GM21381 (cell line): ENCODE results near the gene ARL6IP4.

Source experiments
- ATAC-seq: cut with Tn5 transposase; IDR thresholded peaks from one replicate; pipeline ENCODE4 v1.9.1; 2021; ENCODE audit warnings: mild to moderate bottlenecking, moderate library complexity; ENCODE audit not compliant: unreplicated experiment

The ARL6IP4 gene

DNA sequence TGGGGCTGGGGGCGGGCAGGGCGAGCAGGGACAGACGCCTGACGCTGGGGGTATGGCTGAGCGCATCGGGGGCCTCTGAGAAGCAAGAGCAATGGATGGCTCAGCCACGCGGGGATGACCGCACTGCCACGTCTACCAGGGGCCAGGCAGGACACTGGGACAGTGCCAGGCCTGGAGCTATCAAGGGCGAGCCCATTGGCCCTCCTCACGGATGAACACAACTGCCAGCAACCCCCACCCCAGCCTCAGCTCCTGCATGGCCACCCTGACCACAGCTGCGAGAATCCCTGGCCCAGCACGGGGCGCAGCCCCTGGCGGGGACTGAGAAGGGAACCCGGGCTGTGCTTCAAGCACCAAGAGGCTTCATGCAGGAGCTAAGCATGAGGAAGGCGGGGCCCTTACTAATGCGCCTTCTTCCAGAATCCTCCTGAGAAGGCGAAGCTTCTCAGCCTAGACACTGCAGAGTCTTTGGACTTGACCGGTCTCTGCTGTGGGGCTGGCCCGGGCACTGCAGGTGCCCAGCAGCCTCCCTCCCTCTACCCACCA is 9.5 kb downstream of the ARL6IP4 start:
- no peak for ATAC-seq

DNA sequence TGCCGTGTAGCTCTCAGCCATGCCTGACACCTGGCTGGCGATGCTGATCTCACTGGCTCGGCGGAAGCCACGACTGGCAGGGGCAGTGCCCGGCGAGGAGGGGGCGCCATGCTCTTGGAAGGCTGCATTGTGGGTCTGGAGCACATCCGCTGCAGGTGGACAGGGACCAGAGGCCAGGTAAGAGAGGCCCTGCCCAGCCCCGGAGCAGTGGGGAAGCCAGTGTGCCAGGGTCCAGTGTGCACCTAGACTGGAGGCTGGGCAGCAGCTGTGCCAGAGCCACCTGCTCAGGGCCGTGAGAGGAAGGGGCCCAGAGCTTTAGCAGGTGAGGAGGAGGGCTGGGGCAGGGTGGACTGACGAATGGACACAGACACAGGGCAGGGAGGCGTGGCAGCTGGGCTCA is 10.1 kb downstream of the ARL6IP4 start:
- ATAC-seq = no peak

DNA sequence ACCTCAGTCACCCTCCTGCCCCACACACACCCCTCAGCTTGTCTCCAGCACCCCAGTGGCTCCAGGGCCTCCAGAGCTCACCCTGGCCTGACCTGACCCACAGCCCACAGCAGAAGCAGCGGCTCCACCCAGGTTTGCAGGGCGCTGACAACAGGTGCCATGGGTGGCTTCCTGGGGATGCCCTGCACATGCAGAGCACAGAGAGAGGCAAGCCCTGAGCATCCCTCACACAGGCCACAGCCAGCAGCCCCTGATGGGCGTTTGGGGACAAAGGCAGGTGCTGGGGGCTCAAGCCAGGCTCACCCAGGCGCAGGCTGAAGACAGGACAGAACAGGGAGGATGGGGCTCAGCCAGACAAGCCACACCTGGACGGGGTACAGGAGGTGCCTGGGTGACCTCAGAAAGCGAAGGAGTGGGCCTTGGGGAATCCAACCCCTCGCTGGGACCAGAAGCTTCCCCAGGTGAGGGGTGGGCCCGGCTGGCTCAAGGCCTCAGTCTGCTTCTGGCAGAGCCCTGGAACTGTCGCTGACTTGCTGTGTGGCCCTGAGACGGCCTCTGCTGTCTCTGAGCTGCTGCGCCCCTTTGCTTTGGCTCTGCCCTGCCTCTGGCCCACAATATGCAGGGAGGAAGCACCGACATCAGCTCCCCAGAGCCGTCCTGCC is 10.6 kb downstream of the ARL6IP4 start:
- ATAC-seq = no peak

DNA sequence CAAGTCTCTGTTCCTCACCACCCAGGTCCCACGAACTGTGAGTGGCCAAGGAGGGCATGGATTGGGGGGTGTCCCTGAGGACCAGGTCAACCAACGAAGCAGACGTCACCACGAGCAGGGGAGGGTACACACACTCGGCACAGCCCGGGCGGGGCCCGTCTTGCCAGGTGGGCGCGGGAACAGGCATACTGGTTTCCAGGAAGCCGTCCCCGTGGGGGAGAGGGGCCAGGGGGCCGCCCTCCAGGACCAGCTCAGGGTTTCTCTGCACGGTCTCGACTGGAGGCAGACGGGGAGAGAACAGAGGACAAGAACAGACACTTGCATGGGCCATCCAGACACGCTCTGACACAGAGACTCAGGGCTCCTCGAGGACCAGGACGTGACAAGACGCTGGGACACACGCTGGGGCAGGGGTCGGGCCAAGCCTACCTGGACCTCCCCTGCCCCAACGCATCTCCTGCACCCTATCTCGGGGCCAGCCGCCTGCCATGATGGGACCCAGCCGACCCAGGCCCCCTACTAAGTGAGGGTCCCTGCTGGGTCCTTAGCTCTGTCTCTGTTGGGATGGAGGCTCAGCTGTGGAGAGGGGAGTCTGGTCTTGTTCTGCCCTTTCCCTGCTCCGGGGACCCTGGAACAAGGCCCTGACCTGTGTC is 11.3 kb downstream of the ARL6IP4 start:
- ATAC-seq = no peak

DNA sequence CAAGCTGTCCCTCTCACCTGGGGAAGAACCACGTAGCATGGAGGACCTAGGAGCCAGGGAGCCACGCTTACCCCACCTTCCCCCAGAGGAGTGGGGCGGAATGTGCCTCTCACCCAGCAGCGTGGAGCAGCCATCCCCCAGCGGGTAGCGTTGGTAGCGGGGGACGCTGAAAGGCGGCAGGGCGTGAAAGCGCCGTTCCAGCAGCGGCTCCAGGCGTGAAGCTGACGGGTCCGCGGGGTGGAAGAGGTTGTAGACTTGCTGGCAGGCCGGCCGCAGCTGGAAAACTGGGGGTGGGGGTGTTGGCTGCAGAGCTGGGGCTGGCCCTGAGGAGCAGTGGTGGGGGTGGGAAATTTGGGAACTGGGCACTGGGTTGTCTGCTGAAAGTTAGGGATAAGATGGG is 11.9 kb downstream of the ARL6IP4 start:
- ATAC-seq = no peak

DNA sequence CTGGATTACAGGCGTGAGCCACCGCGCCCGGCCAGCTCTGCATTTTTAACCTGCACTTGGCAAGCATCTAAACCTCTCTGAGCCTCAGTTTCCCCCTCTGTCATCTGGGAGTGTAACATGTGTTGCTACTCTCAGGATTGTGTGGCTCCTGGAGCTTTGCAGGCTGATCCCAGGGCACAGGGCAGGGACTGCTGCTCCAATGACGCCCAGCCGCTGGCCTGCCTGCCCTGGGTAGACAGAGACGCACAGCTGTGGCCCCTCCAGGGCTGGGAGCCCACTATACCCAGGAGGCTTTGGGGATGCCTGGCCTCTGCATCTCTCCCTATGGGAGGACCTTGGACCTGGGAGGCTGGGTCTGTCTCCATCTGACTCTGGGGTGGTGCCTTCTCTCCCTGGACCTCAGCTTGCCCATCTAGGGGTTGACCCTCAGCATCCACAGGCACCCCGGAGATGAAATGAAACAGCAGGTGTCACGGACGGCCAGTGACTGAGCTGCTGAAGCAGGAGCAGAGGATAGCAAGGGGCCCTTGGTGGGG is 13.7 kb downstream of the ARL6IP4 start:
- ATAC-seq = no peak

DNA sequence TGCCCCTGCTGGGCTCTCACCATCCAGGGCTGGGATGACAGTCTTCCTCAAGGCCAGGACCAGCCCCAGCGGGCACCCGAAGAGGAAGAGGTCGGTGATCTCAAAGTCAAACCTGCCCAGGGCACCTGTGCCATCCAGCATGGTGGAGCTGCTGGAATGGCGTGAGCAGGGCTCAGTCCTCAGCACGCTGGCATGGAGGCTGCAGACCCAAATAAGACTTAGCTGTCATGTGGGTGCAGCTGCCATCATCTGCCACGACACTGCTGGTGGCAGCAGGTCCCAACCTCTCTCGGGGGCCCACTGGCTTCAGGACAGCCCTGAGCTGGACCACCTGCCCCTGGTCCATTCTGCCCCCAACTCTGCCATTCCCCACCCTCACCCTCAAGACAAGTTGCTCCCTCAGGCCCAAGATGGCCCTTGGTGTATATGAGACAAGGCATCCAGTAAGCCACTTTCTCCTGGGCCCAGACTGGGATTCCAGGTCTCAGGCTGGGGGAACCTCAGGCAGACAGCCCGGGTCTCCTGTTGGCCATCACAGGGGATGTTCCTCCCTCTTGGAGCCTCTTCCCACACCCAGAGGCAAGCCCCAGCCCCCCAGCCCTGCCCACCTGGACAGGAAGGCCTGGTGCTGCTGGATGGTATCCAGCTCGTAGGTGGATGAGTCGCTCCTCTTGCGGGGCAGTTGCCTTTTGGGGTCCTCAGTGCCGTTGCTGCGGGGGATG is 14.5 kb downstream of the ARL6IP4 start:
- ATAC-seq = no peak

DNA sequence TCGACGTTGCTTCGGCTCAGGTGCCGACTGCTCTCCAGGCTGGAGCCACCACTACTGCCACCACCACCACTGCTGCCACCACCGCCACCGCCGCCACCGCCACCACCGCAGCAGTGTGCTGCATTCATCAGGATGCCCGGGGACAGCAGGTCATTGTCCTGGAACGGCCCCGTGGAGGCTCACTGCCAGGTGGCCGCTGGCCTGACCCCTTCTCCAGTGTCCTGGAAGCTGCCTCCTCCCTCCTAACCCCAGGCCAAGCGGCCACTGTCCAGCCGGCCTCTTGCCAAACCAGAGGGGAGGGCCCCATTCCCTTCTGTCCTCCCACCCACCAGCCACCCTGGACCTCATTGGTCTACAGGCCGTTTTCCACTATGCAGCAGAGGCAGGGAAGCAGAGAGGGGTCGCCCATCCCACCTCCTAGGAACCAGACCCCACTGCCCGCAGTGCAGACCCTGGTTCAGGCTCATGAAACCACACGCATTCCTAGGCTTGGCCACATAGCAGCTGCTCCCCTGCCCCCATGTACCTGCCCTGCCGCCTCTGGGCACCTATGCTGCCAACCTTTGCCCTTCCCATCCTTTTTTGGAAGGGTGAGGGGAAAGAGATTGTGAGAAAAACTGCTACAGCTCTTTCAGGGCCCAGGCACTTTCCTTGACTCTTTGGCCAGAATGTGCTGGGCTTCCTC is 15.2 kb downstream of the ARL6IP4 start:
- no peak for ATAC-seq

DNA sequence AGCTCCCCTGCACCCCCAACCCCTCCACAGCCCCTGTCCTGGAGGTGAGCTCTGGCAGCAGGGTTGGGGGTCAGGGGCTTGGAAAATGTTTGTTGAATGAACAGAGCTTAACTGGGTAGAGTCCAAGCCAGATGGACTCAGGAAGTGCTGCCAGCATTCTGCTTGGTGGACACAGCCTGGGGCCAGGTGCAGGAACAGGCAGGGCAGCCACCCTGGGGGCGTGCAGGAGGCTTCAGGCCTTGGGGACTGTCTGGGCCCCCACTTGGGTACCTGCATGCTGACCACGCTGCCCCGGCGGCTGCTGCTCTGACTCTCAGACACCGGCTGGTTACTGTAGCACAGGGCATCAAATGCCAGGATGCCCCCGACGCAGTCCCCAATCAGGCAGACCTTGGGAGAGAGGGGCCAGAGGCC is 15.7 kb downstream of the ARL6IP4 start:
- ATAC-seq = no peak

DNA sequence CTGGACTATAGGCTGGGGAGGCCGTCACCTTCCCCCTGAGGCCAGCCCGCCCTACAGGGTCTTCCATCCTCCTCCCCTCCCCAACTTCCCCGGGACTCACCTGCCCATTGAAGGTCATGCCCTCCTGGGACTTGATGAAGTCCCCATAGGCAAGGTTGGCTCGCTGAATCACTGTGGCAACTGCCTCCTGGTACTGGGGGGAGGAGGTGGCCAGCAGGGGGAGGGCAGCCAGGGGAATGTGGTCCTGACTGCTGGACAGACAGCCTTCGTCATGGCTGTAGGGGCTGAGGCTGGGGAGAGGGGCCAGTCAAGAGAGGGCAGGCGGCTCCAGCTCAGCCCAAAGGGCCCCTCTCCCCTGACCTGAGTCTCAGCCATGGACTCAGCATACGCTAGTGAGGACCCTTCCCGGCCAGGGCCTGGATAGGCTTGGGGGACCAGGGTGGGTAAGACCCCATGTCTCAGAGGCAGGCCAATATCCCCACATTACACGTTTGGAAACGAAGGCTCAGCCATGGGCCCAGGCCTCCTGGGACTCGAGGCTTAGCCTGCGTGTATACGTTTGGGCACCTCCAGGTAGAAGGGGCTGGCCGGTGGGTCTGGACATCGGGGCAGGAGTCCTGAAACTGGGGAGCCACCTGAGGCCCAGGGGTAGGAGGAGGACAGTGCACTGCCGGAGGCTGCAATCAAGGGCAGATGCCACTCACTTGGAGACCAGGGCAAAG is 16.3 kb downstream of the ARL6IP4 start:
- no peak for ATAC-seq

DNA sequence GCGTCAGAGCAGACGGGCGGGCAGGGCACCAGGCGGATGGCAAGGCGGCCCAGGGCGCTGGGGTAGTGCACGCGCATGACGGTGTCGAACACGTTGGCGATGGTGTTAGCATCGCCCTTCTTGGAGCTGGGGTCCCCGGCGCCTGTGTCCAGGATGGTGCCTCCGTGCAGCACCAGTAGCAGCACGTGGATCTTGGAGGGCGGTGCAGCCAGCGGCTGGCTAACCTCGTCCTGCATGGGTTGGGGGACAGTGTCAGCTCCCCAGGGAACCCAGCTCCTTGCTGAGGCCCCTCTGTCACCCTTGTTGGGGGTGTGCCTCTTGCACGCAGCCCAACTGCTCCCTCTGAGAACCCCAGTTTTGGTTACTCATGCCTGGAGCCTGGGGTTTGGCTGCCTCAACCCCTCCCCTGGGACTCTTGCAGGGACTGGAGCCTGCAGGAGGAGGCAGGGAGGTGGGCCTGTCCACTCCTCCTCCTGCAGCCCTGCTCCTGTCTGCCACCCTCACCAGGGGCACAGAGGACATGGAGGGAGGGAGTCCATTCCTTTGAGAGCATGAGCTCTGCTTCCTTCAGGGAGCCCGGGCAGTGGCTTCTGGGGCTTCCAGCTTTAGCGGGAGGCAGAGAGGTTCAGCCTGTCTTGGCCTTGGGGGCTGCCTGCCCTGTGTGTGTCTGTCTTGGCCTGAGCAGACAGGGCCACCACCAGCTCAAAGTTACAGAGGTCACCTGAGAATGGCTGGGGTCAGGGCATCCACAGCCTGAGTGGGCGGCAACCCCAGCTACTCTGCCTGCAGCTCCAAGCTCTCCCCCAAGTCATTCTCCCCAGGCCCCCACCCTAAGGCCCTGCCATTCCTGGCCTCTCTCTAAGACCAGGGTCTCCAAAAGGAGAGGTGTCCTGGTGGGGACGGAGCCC is 17.1 kb downstream of the ARL6IP4 start:
- no peak for ATAC-seq

DNA sequence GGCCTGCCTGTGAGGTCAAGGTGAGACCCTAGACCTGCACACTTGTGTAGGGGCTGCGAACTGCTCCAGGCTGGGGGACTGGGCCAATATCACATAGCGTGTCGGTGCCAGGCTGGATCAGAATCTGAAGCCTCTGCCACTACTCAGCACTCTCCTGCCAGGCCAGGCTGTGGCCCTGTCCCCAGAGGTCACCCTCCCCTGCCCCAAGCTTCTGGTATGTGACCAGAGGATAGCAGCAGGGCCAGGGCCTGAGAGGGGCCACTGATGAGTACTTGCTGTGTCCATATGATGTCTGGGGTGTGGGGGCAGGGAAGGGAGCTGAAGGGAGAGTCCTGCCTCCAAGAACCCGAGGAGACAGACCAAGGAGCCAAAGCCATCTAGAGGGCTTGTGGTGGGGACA is 17.8 kb downstream of the ARL6IP4 start:
- ATAC-seq = no peak

DNA sequence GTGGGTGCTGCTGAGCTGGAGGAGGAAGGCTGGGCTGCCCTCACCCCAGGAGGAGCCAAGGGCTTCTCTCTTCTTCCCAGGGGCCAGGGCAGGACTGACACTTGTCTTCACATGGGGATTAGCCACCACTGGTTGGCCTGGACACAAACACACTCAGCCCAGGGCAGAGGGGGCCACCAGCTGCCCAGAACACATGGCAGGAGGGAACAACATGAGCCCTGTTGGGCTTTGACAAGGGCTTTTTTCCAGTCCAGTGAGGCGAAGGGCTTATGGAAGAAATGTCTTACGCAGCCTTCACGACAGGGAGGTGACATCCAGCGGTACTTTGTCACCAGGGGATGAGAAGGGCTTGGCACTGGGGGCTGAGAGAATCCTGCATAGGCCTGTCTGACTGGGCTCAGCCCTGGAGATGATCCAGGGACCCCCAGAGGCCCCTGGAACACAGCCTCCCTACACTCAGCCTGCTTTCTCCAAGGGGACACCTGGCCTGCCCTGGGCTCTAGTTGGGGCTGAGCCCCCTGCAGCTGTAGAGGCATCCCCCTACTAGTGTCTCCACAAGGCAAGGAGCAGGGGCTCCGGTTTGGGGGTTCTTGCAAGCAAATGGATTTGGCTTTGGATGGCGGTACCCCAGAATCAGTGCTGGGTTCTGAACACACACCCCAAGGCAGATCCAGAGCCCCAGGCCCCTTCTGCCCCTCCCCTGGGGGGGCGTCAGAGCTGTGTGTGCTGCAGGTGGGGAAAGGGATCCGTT is 18.9 kb downstream of the ARL6IP4 start:
- ATAC-seq = no peak

DNA sequence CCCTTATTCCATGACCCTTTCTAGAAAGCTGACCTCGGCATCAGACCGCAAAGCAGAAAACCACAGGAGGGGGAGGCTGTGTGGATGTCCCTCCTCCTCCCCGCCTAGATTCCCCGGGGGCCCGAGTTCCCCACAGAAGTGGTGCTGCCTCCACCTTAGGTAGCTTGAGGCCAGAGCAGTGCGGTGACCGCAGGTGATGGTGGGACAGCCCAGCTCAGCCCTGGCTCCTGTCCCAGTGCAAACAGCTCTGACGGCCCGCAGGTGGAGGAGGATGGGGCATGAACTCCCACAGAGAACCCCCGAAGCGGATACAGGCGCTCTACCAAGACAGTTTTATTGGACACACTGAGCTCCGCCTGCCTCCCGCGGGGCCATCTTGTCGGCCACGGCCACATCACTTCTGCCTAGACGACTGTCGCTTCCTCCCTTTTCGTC is 19.5 kb downstream of the ARL6IP4 start:
- no peak for ATAC-seq

DNA sequence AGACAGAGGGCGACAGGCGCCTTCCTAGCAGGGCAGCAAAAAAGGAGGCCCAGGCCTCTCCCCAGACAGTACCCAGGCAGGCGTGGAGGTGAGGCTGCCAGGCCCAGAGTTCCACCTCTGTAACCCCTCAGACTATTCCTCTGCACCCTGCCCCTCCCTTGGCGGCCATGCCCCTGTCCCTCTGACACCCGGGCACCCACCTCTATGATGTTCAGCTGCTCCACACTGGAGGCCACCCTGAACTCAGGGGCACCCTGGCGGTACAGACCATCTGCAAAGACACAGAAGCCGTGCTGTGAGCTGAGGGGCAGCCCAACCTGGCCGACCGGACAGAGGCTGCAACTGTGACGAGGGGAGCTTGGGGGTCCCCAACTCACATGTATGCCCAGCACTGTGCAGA is 20.1 kb downstream of the ARL6IP4 start:
- no peak for ATAC-seq

DNA sequence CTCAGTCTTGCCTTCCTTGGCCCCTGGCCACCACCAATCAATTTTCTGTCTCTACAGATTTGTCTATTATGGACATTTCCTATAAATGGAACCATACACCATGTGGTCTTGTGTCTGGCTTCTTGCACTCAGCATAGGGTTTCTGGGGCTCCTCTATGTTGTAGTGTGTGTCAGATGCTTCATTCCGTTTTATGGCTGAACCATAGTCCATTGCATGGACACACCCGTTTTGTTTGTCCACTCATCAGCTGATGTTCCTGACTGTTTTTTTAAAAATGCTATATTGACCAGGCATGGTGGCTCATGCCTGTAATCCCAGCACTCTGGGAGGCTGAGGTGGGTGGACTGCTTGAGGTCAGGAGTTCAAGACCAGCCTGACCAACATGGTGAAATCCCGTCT is 21.0 kb downstream of the ARL6IP4 start:
- no peak for ATAC-seq

DNA sequence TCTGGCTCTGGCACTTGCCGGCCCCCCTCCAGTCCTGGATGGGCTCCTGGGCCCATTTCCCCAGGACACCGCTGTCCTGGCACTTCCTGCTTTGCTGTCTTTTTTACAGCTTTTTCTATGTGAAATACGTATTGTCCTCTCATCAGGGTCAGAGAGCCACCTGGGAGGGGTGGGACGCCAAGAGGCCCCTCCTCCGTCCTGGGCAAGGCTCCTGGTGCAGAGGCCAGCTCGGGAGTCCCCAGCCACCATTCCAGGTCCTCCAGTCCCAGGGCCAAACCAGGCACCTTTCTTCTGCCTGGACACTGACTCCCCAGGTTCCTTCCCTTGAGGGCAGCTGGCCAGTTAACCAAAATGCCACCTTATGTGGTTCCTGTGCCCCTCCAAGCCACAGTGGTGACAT is 22.8 kb downstream of the ARL6IP4 start:
- ATAC-seq = no peak

DNA sequence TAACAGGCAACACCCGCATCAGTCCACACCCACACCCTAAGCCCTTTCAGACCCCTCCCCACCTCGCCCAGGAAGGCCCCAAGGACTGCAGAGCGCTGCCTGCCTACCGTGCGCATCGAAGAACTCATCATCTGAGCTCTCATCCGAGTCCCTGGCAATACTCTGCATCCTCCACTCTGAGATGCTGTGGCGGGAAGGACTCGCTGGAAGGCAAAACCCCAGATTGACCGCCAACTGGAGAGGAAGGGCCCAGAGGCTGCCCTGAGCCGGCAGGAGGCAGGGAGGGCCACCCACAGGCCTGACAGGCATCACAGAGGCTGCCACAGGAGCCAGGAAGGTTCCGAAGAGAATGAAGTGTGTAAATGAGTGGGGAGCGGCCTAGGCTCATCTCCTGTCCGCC is 23.8 kb downstream of the ARL6IP4 start:
- ATAC-seq = no peak
